ENCODE results near the gene C9orf153.
A peak's percentile ranks its signal among the peaks of the same experiment; 100 is the strongest.

C9orf153 gene

GRCh38 chr9:86253577-86253976 lies 5.9 kb downstream of the C9orf153 start:
- in situ Hi-C loops (cut with MboI; ENCODE audit: low pct_unique_long_range_greater_than_20kb, low sequenced_read_pairs, unreplicated experiment) = no loop called here
- TF ChIP-seq CTCF (IDR thresholded peaks at IDR 0.05; ENCODE audit: extremely low read depth, insufficient read depth, missing control alignments) = no peak
- no peak for DNase-seq (ENCODE audit: low spot score)

- DNase-seq (ENCODE audit: low spot score) = no peak
- TF ChIP-seq CTCF (IDR thresholded peaks at IDR 0.05; ENCODE audit: extremely low read depth, insufficient read depth, missing control alignments) = no peak
- in situ Hi-C loops (cut with MboI; ENCODE audit: low pct_unique_long_range_greater_than_20kb, low sequenced_read_pairs, unreplicated experiment) = no loop called here
These were observed 6.6 kb downstream of the C9orf153 start for GRCh38 chr9:86252870-86253269.

DNA sequence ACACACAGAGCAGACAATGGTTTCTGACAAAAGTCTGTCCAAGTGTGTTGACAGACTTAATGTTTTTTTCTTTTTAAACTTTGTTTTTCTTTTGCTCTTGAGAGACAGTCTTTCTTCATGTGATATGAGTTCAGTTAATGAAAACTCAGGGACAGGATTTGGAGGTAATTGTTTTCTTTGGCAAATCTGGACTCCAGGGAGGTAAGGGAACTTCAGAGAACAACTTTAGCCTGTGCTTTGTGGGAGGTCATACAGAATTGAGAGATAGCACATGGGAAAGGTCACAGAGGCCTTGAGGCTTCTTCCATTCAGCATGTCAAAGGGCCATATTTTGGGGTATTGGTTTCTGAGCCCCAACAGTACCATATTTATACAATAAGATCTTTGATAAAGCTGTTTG lies 9.3 kb downstream of the C9orf153 start:
- in situ Hi-C loops (cut with MboI; ENCODE audit: low pct_unique_long_range_greater_than_20kb, low sequenced_read_pairs, unreplicated experiment) = no loop called here
- TF ChIP-seq CTCF (IDR thresholded peaks at IDR 0.05; ENCODE audit: extremely low read depth, insufficient read depth, missing control alignments) = no peak
- no peak for DNase-seq (ENCODE audit: low spot score)

- in situ Hi-C loops (cut with MboI; ENCODE audit: low pct_unique_long_range_greater_than_20kb, low sequenced_read_pairs, unreplicated experiment) = no loop called here
- TF ChIP-seq CTCF (IDR thresholded peaks at IDR 0.05; ENCODE audit: extremely low read depth, insufficient read depth, missing control alignments) = no peak
- no peak for DNase-seq (ENCODE audit: low spot score)
These were observed 10.7 kb downstream of the C9orf153 start for GRCh38 chr9:86248746-86249145.

GRCh38 chr9:86246752-86247161 lies 12.7 kb downstream of the C9orf153 start:
- DNase-seq (ENCODE audit: low spot score) = peak; percentile 40
- in situ Hi-C loops (cut with MboI; ENCODE audit: low pct_unique_long_range_greater_than_20kb, low sequenced_read_pairs, unreplicated experiment) = no loop called here
- peak; percentile 45 for TF ChIP-seq CTCF (IDR thresholded peaks at IDR 0.05; ENCODE audit: extremely low read depth, insufficient read depth, missing control alignments)

GRCh38 chr9:86242071-86242470 lies 17.4 kb downstream of the C9orf153 start:
- no peak for DNase-seq (ENCODE audit: low spot score)
- in situ Hi-C loops (cut with MboI; ENCODE audit: low pct_unique_long_range_greater_than_20kb, low sequenced_read_pairs, unreplicated experiment) = no loop called here
- TF ChIP-seq CTCF (IDR thresholded peaks at IDR 0.05; ENCODE audit: extremely low read depth, insufficient read depth, missing control alignments) = no peak

GRCh38 chr9:86241216-86241615 lies 18.2 kb downstream of the C9orf153 start:
- DNase-seq (ENCODE audit: low spot score) = no peak
- in situ Hi-C loops (cut with MboI; ENCODE audit: low pct_unique_long_range_greater_than_20kb, low sequenced_read_pairs, unreplicated experiment) = no loop called here
- TF ChIP-seq CTCF (IDR thresholded peaks at IDR 0.05; ENCODE audit: extremely low read depth, insufficient read depth, missing control alignments) = no peak

All from GM13977 (cell line).